KMS-11 (cell line): ENCODE results near the gene MYRF.

Source experiments
- H2AFZ ChIP-seq: fragments of 200-600 bp; sonication (generic); 2 replicates; pipeline ENCODE4 v1.6.1; 2016; ENCODE audit warnings: antibody characterized with exemption, mixed run types, low read depth
- H3K27ac ChIP-seq: fragments of 200-600 bp; sonication (generic); 2 replicates; pipeline ENCODE4 v1.6.1; 2016; ENCODE audit warnings: mild to moderate bottlenecking, mixed run types
- H3K27me3 ChIP-seq: fragments of 200-600 bp; sonication (generic); 2 replicates; pipeline ENCODE4 v1.6.1; 2017; ENCODE audit warnings: mild to moderate bottlenecking, low read depth, mixed run types, moderate library complexity; ENCODE audit not compliant: insufficient read depth
- H3K36me3 ChIP-seq: fragments of 200-600 bp; sonication (generic); 2 replicates; pipeline ENCODE4 v1.6.1; 2017; ENCODE audit warnings: mild to moderate bottlenecking, mixed run types; ENCODE audit not compliant: insufficient read depth
- H3K4me1 ChIP-seq: fragments of 200-600 bp; sonication (generic); 2 replicates; pipeline ENCODE4 v1.6.1; 2016; ENCODE audit warnings: mild to moderate bottlenecking, low read depth, mixed run types; ENCODE audit not compliant: poor library complexity, severe bottlenecking
- H3K4me2 ChIP-seq: fragments of 200-600 bp; sonication (generic); 2 replicates; pipeline ENCODE4 v1.7.0; 2016; ENCODE audit warnings: mild to moderate bottlenecking, mixed run types
- H3K4me3 ChIP-seq: fragments of 200-600 bp; sonication (generic); IDR thresholded peaks from 2 replicates; pipeline ENCODE4 v1.6.1; 2017; ENCODE audit warnings: low read depth, low read length, mixed read lengths; ENCODE audit not compliant: insufficient read depth
- H3K79me2 ChIP-seq: fragments of 200-600 bp; sonication (generic); 2 replicates; pipeline ENCODE4 v1.6.1; 2016; ENCODE audit warnings: low read depth, mixed run types; ENCODE audit not compliant: insufficient read depth
- H3K9ac ChIP-seq: fragments of 200-600 bp; sonication (generic); 2 replicates; pipeline ENCODE4 v1.6.1; 2016; ENCODE audit warnings: mild to moderate bottlenecking, mixed run types
- H4K20me1 ChIP-seq: fragments of 200-600 bp; sonication (generic); 2 replicates; pipeline ENCODE4 v1.6.1; 2016; ENCODE audit warnings: mild to moderate bottlenecking, mixed run types; ENCODE audit not compliant: insufficient read depth
- TF ChIP-seq, protein P1 (sequence below): fragments of 200-600 bp; sonication (generic); conservative IDR thresholded peaks from 2 replicates; pipeline ENCODE4 v1.6.1; 2017; ENCODE audit warnings: low read depth, mild to moderate bottlenecking, antibody characterized with exemption, low read length, moderate library complexity, mixed read lengths

Gene MYRF

DNA sequence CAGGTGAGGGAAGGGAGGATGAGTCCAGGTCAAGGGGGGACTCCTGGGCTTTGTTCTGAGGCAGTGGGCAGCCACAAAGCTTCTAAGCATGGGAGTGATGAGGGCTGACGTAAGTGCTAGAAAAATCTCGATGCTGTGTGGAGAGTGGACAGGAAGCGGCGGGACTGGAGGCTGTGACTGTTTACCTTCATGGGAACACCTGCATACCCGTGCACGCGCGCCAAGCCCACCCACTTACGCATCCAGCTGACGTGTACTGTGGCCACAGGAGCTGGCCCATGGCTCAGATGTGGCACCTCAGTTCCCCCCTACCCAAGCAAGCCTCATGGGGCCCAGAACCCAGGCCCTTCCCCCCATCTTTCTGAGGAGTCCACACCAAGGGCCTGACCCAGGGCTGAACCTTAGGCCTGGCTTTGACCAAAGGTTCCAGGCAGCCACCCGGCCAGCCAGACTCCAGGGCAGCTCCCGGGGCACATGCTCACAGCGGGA lies 14.0 kb downstream of the MYRF start:
- Histone ChIP-seq H4K20me1 (no peaks in the 10 kb centered on the region), H3K36me3 (no peaks in the 10 kb centered on the region), H3K27me3 (peaks cover 23% of the 10 kb centered on the region), H3K4me3 (no peak overlapping the region), H3K4me1 (no peaks in the 10 kb centered on the region), H3K9ac (no peak overlapping the region), H3K4me2 (no peak overlapping the region), H3K27ac (no peak overlapping the region), H2AFZ (no peak overlapping the region), H3K79me2 (no peaks in the 10 kb centered on the region)
- TF ChIP-seq, protein P1, sequence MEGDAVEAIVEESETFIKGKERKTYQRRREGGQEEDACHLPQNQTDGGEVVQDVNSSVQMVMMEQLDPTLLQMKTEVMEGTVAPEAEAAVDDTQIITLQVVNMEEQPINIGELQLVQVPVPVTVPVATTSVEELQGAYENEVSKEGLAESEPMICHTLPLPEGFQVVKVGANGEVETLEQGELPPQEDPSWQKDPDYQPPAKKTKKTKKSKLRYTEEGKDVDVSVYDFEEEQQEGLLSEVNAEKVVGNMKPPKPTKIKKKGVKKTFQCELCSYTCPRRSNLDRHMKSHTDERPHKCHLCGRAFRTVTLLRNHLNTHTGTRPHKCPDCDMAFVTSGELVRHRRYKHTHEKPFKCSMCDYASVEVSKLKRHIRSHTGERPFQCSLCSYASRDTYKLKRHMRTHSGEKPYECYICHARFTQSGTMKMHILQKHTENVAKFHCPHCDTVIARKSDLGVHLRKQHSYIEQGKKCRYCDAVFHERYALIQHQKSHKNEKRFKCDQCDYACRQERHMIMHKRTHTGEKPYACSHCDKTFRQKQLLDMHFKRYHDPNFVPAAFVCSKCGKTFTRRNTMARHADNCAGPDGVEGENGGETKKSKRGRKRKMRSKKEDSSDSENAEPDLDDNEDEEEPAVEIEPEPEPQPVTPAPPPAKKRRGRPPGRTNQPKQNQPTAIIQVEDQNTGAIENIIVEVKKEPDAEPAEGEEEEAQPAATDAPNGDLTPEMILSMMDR: no peak

DNA sequence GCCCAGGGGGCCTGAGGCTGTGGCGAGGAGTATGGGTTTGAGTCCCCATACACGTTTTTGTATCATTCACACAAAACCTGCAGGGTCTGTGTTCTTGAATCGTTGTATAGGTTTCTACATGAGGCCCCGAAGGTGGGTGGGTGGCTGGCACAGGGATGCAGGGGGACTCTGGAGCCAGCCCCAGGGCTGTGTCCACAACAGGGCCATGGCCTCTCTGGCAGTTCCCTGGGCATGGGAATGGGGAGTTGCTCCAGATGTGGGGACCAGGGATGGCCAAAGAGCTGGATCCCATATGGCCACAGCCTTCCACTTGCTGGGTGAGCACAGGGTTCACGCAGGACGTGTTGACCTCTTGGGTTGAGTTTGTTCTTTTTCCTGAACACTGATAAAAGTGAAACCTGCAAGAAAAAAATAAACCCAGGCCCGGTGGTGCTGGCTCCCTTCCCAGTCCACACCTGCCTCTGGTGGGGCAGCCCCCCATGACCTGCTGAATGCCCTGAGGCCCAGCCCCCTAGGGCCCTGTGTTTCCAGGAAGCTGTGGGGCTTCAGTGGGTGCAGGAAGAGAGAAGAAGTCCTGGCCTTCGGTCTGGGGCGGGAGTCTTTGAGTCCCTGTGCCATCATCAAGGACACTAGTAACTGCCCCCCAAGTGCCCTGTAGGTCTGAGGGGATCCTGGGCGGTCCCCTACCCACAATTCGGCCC lies 16.1 kb downstream of the MYRF start:
- Histone ChIP-seq H3K27ac (no peak overlapping the region), H3K79me2 (no peaks in the 10 kb centered on the region), H4K20me1 (no peaks in the 10 kb centered on the region), H3K9ac (no peak overlapping the region), H3K27me3 (peaks cover 7% of the 10 kb centered on the region; the same call in 1 of the 2 replicates), H3K4me3 (no peak overlapping the region), H3K4me1 (no peaks in the 10 kb centered on the region), H3K36me3 (no peaks in the 10 kb centered on the region), H3K4me2 (no peak overlapping the region), H2AFZ (no peak overlapping the region)
- TF ChIP-seq, protein P1: no peak

DNA sequence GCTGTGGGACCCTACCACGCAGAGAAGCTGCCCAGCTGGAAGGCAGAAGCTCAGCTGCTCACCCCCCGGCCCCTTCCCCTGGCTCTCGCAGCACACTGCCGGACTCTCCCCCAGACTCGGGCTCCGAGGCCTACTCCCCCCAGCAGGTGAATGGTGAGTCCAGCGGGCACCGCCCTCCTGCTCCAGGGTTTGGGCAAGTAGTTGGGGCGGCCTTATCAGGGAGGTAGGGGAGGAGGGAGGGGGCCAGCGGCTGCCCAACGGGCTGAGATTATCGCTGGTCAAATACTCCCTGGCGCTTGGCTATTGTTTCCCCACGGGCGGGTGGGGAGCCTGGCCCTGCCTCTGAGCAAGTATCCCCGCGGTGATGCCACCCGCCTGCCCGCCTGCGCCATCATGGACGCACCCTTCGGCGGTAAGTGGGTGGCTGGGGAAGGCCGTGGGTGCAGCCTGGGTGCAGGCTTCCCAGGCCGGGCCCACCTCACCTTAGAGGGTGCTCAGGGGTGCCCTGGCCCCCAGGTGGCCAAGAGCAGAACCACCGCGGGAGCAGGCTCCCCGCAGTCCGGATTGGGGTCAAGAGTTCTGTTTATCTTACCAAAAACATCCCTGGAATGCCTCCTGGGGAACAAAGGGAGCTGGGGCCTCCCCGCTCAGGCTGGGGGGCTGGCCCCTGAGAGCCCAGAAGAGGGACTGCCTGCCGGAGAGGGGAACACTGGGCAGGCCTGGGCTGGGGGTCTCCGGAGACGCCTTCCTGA lies 16.9 kb downstream of the MYRF start:
- no peaks in the 10 kb centered on the region for H3K79me2 ChIP-seq
- TF ChIP-seq, protein P1: no peak

DNA sequence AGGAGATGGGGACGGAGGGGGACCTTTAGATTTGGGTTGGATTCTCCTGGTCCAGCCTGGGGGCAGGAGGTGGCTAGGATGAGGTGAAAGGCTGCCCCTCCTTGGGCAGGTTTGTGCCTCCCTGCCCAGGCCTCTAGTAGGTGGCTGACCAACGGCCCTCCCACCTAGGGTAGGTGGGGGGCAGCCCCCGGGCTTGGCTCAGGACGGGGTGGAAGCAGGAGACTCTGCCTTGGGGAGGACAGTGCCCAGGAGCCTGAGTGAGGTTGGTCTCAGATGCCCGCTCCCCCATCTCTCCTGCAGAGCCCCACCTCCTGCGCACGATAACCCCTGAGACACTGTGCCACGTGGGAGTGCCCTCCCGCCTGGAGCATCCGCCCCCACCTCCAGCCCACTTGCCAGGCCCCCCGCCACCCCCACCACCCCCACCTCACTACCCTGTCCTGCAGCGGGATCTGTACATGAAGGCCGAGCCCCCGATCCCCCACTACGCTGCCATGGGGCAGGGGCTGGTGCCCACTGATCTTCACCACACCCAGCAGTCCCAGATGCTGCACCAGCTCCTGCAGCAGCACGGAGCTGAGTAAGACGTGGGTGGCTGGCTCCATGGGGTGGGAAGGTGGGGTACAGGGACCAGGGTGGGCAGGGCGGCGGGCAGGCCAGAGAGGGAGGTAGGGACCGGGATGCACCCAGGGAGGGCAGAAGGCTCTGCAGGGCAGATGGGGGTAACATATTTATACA lies 17.7 kb downstream of the MYRF start:
- TF ChIP-seq, protein P1: no peak

More for the DNA sequence above, 16.9 kb downstream of the MYRF start:
- Histone ChIP-seq H4K20me1 (no peaks in the 10 kb centered on the region), H3K27me3 (no peaks in the 10 kb centered on the region), H3K4me1 (no peaks in the 10 kb centered on the region), H2AFZ (no peak overlapping the region), H3K4me2 (no peak overlapping the region), H3K4me3 (no peak overlapping the region), H3K36me3 (no peaks in the 10 kb centered on the region), H3K27ac (no peak overlapping the region), H3K9ac (no peak overlapping the region)

More for the DNA sequence above, 17.7 kb downstream of the MYRF start:
- no peaks in the 10 kb centered on the region for H3K36me3 ChIP-seq
- no peak overlapping the region for H3K4me2 ChIP-seq
- H3K27ac ChIP-seq: no peak overlapping the region
- no peaks in the 10 kb centered on the region for H3K27me3 ChIP-seq
- no peak overlapping the region for H3K9ac ChIP-seq
- H3K79me2 ChIP-seq: no peaks in the 10 kb centered on the region
- no peak overlapping the region for H3K4me3 ChIP-seq
- H4K20me1 ChIP-seq: no peaks in the 10 kb centered on the region
- no peaks in the 10 kb centered on the region for H3K4me1 ChIP-seq
- no peak overlapping the region for H2AFZ ChIP-seq
